Measurements from ENCODE around the gene ORAI2. TPM values are rescaled to one million over a fixed set of nuclear protein-coding genes. Genes with fewer than 3 reads are reported as not detected.

ORAI2 gene
- total RNA-seq, 1 experiment from 2014 or later = 76.9 TPM

GRCh38 chr7:102424129-102424551 lies 9.2 kb upstream of the ORAI2 start:
- ChIA-PET CTCF (no interaction called here), POLR2A (no interaction called here)
- no peaks in the 10 kb centered on the region for H3K9me3 ChIP-seq (ENCODE audit: control insufficient read depth, insufficient read depth, low read depth, low read length)
- H3K36me3 ChIP-seq (ENCODE audit: control insufficient read depth, insufficient read depth, low read length) = no peaks in the 10 kb centered on the region; the same call in 1 of the 2 replicates
- no peak for ATAC-seq
- no peak for DNase-seq (ENCODE audit: low read depth, low spot score)
- H3K27me3 ChIP-seq (ENCODE audit: control insufficient read depth, insufficient read depth, low read length) = no peaks in the 10 kb centered on the region
- H3K4me3 ChIP-seq (ENCODE audit: low read depth in 2 of 2, low read length in 2 of 2) = no peak overlapping the region
- intact Hi-C loops (cut with micrococcal nuclease; ENCODE audit: unreplicated experiment) (no loop called here), in situ Hi-C loops (cut with HindIII; ENCODE audit: low pct_unique_long_range_greater_than_20kb, low sequenced_read_pairs) (no loop called here)
- H3K27ac ChIP-seq (ENCODE audit: low read length) = no peak overlapping the region
- BruUV-seq (replicated peaks) = no TSS peak
- TF ChIP-seq TCF7L2 (IDR thresholded peaks at IDR 0.05; ENCODE audit: low read depth, low read length) = no peak
- TF ChIP-seq CTCF (IDR thresholded peaks at IDR 0.05) = no peak
- no peak for TF ChIP-seq POLR2AphosphoS5 (IDR thresholded peaks at IDR 0.05; ENCODE audit: low read depth, low read length)
- no peak for TF ChIP-seq REST (IDR thresholded peaks at IDR 0.05; ENCODE audit: insufficient read depth in 1 of 2, low read depth in 2 of 2, low read length in 1 of 2)
- TF ChIP-seq SIN3A (IDR thresholded peaks at IDR 0.05; ENCODE audit: borderline replicate concordance, insufficient read depth, low read depth, low read length) = no peak
- H3K4me1 ChIP-seq (ENCODE audit: control insufficient read depth, insufficient read depth, low read length) = no peaks in the 10 kb centered on the region

- no peak for TF ChIP-seq CTCF (IDR thresholded peaks at IDR 0.05)
- TF ChIP-seq SIN3A (IDR thresholded peaks at IDR 0.05; ENCODE audit: borderline replicate concordance, insufficient read depth, low read depth, low read length) = no peak
- TF ChIP-seq POLR2AphosphoS5 (IDR thresholded peaks at IDR 0.05; ENCODE audit: low read depth, low read length) = no peak
- TF ChIP-seq TCF7L2 (IDR thresholded peaks at IDR 0.05; ENCODE audit: low read depth, low read length) = no peak
- TF ChIP-seq REST (IDR thresholded peaks at IDR 0.05; ENCODE audit: insufficient read depth in 1 of 2, low read depth in 2 of 2, low read length in 1 of 2) = no peak
- DNase-seq (ENCODE audit: low read depth, low spot score) (no peak), ATAC-seq (no peak)
- in situ Hi-C loops (cut with HindIII; ENCODE audit: low pct_unique_long_range_greater_than_20kb, low sequenced_read_pairs) = no loop called here
- ChIA-PET CTCF (no interaction called here), POLR2A (no interaction called here)
- BruUV-seq (replicated peaks) = no TSS peak
- Histone ChIP-seq H3K27me3 (ENCODE audit: control insufficient read depth, insufficient read depth, low read length) (no peaks in the 10 kb centered on the region), H3K4me1 (ENCODE audit: control insufficient read depth, insufficient read depth, low read length) (no peaks in the 10 kb centered on the region), H3K36me3 (ENCODE audit: control insufficient read depth, insufficient read depth, low read length) (no peaks in the 10 kb centered on the region; the same call in 1 of the 2 replicates), H3K4me3 (ENCODE audit: low read depth in 2 of 2, low read length in 2 of 2) (no peak overlapping the region), H3K27ac (ENCODE audit: low read length) (no peak overlapping the region), H3K9me3 (ENCODE audit: control insufficient read depth, insufficient read depth, low read depth, low read length) (no peaks in the 10 kb centered on the region)
- intact Hi-C loops (cut with micrococcal nuclease; ENCODE audit: unreplicated experiment) = no loop called here
Observed at GRCh38 chr7:102424787-102425218, 8.6 kb upstream of the ORAI2 start.
